ENCODE results near the gene YIF1A.

YIF1A gene

GRCh38 chr11:66242095-66242765 is 46.7 kb downstream of the YIF1A start:
- Histone ChIP-seq H3K9me3 (ENCODE audit: insufficient read depth, low read length) (no peaks in the 10 kb centered on the region), H2AFZ (ENCODE audit: low read depth, low read length) (no peak overlapping the region), H3K79me2 (ENCODE audit: low read length) (no peaks in the 10 kb centered on the region), H3K4me1 (ENCODE audit: low read length) (no peaks in the 10 kb centered on the region), H4K20me1 (ENCODE audit: insufficient read depth, low read length) (no peaks in the 10 kb centered on the region), H3K36me3 (replicated peaks; ENCODE audit: low read depth, low read length) (no peaks in the 10 kb centered on the region), H3K4me3 (ENCODE audit: low read length) (no peak overlapping the region), H3K9ac (ENCODE audit: low read length) (no peak overlapping the region), H3K27me3 (ENCODE audit: low read depth, low read length) (no peaks in the 10 kb centered on the region), H3K27ac (ENCODE audit: low read length) (no peak overlapping the region), H3K4me2 (ENCODE audit: low read length) (no peak overlapping the region)
- TF ChIP-seq EZH2phosphoT487 (IDR thresholded peaks at IDR 0.05; ENCODE audit: low read depth) (no peak), CTCF (IDR thresholded peaks at IDR 0.05; ENCODE audit: low read depth, low read length) (no peak)

GRCh38 chr11:66240781-66241136 is 48.2 kb downstream of the YIF1A start:
- Histone ChIP-seq H3K4me3 (ENCODE audit: low read length) (no peak overlapping the region), H3K27me3 (ENCODE audit: low read depth, low read length) (no peaks in the 10 kb centered on the region), H4K20me1 (ENCODE audit: insufficient read depth, low read length) (no peaks in the 10 kb centered on the region), H3K36me3 (replicated peaks; ENCODE audit: low read depth, low read length) (no peaks in the 10 kb centered on the region), H3K79me2 (ENCODE audit: low read length) (no peaks in the 10 kb centered on the region), H2AFZ (ENCODE audit: low read depth, low read length) (no peak overlapping the region), H3K4me1 (ENCODE audit: low read length) (no peaks in the 10 kb centered on the region), H3K9me3 (ENCODE audit: insufficient read depth, low read length) (no peaks in the 10 kb centered on the region), H3K27ac (ENCODE audit: low read length) (no peak overlapping the region), H3K4me2 (ENCODE audit: low read length) (no peak overlapping the region), H3K9ac (ENCODE audit: low read length) (no peak overlapping the region)
- TF ChIP-seq EZH2phosphoT487 (IDR thresholded peaks at IDR 0.05; ENCODE audit: low read depth) = no peak
- TF ChIP-seq CTCF (IDR thresholded peaks at IDR 0.05; ENCODE audit: low read depth, low read length) = no peak

GRCh38 chr11:66239998-66240780 is 48.8 kb downstream of the YIF1A start:
- no peaks in the 10 kb centered on the region for H3K79me2 ChIP-seq (ENCODE audit: low read length)
- H4K20me1 ChIP-seq (ENCODE audit: insufficient read depth, low read length) = no peaks in the 10 kb centered on the region
- H2AFZ ChIP-seq (ENCODE audit: low read depth, low read length) = no peak overlapping the region
- H3K27ac ChIP-seq (ENCODE audit: low read length) = no peak overlapping the region
- H3K36me3 ChIP-seq (replicated peaks; ENCODE audit: low read depth, low read length) = no peaks in the 10 kb centered on the region
- H3K4me2 ChIP-seq (ENCODE audit: low read length) = no peak overlapping the region
- H3K4me1 ChIP-seq (ENCODE audit: low read length) = no peaks in the 10 kb centered on the region
- TF ChIP-seq EZH2phosphoT487 (IDR thresholded peaks at IDR 0.05; ENCODE audit: low read depth) (no peak), CTCF (IDR thresholded peaks at IDR 0.05; ENCODE audit: low read depth, low read length) (no peak)
- H3K4me3 ChIP-seq (ENCODE audit: low read length) = no peak overlapping the region
- H3K9me3 ChIP-seq (ENCODE audit: insufficient read depth, low read length) = no peaks in the 10 kb centered on the region
- H3K9ac ChIP-seq (ENCODE audit: low read length) = no peak overlapping the region
- H3K27me3 ChIP-seq (ENCODE audit: low read depth, low read length) = no peaks in the 10 kb centered on the region

GRCh38 chr11:66239511-66239910 is 49.4 kb downstream of the YIF1A start:
- Histone ChIP-seq H3K4me3 (ENCODE audit: low read length) (no peak overlapping the region), H3K4me1 (ENCODE audit: low read length) (no peaks in the 10 kb centered on the region), H4K20me1 (ENCODE audit: insufficient read depth, low read length) (no peaks in the 10 kb centered on the region), H2AFZ (ENCODE audit: low read depth, low read length) (no peak overlapping the region), H3K9ac (ENCODE audit: low read length) (no peak overlapping the region), H3K27me3 (ENCODE audit: low read depth, low read length) (no peaks in the 10 kb centered on the region), H3K4me2 (ENCODE audit: low read length) (no peak overlapping the region), H3K36me3 (replicated peaks; ENCODE audit: low read depth, low read length) (no peaks in the 10 kb centered on the region), H3K27ac (ENCODE audit: low read length) (no peak overlapping the region), H3K9me3 (ENCODE audit: insufficient read depth, low read length) (no peaks in the 10 kb centered on the region), H3K79me2 (ENCODE audit: low read length) (no peaks in the 10 kb centered on the region)
- TF ChIP-seq EZH2phosphoT487 (IDR thresholded peaks at IDR 0.05; ENCODE audit: low read depth) = no peak
- no peak for TF ChIP-seq CTCF (IDR thresholded peaks at IDR 0.05; ENCODE audit: low read depth, low read length)

Measured in OCI-LY3 (cell line).